Ovary (tissue), 9 donors: ENCODE measurements around the gene USP47. TPM values are rescaled to one million over a fixed set of nuclear protein-coding genes. Genes with fewer than 3 reads are reported as not detected.

Source experiments
- DNase-seq, 5 donors: peaks; one replicate each; pipeline ENCODE4 v3.0.0-alpha.2; 2019 to 2020
- H3K27ac ChIP-seq, 2 donors: fragments of 200-600 bp; one replicate each; pipeline versions ENCODE4 v1.5.1 to v1.8.0; 2019 to 2022
- H3K27me3 ChIP-seq: fragments of 200-600 bp; one replicate; pipeline ENCODE4 v1.8.0; 2022
- H3K36me3 ChIP-seq: fragments of 200-600 bp; sonication (generic); one replicate; pipeline ENCODE4 v1.5.1; 2019
- H3K4me1 ChIP-seq: one replicate; pipeline ENCODE4 v1.8.1; 2013; ENCODE audit warnings: mild to moderate bottlenecking, moderate library complexity; ENCODE audit not compliant: insufficient read depth
- H3K4me3 ChIP-seq: fragments of 200-600 bp; sonication (generic); one replicate; pipeline ENCODE4 v1.5.1; 2017
- H3K9me3 ChIP-seq, 2 donors: fragments of 200-600 bp in 1 of 2; sonication (generic) in 1 of 2; one replicate each; pipeline versions ENCODE4 v1.5.1 to v1.8.1; 2013 to 2019; ENCODE audit warnings: mild to moderate bottlenecking in 1 of 2, moderate library complexity in 1 of 2
- CTCF ChIP-seq, 3 donors: fragments of 450-650 bp in 2 of 3; fragments of 200-600 bp in 1 of 3; IDR thresholded peaks; one replicate each; pipeline versions ENCODE4 v1.5.1 to v1.8.0; 2016 to 2022; ENCODE audit warnings: antibody characterized with exemption in 3 of 3, mild to moderate bottlenecking in 1 of 3
- EP300 ChIP-seq: sonication (generic); formaldehyde crosslinking; IDR thresholded peaks from one replicate; pipeline ENCODE4 v1.6.1; 2017; ENCODE audit warnings: antibody characterized with exemption
- POLR2A ChIP-seq: fragments of 450-650 bp; IDR thresholded peaks from one replicate; pipeline ENCODE4 v1.6.1; 2017; ENCODE audit warnings: antibody characterized with exemption, mild to moderate bottlenecking, moderate library complexity
- WGBS, 3 donors: extraction: QIAGEN DNeasy Blood & Tissue Kit in 1 of 3; methylation state at CpG; one replicate each; pipeline versions ENCODE4 v1.1.5 to v1.1.7; 2013 to 2017; 5-methylcytosine and 5-hydroxymethylcytosine counted together
- intact Hi-C, 4 donors: fragments of 100-400 bp; cut with DNase I; formaldehyde crosslinking; loops; one replicate each; pipeline versions ENCODE4 v1.11.0 to v1.15.1; 2022 to 2023
- polyA plus RNA-seq, 2 donors: library from polyadenylated mRNA; stranded (reverse); fragments of 200-250 nt in 1 of 2; fragments of 350-450 nt in 1 of 2; fragmentation: Illumina TruSeq in 1 of 2; extraction: RNeasy Lipid Tissue Mini Kit (QIAGEN cat#74804) in 1 of 2; gene quantifications; one replicate each; pipeline ENCODE4 v1.2.3, GENCODE V29; 2013 to 2014
- total RNA-seq, 7 donors: library from RNA; depleted of rRNA in 2 of 7; stranded (reverse); fragments of >200 nt in 2 of 7; fragmentation: NEBNext Ultra II Directional in 3 of 7; extraction: Animal tissue kit (Norgen Biotek cat#: 25700) in 3 of 7; gene quantifications; one replicate each; pipeline versions ENCODE4 v1.1.0 to v1.2.4, GENCODE V29; 2016 to 2023
- donor health status: DM: no; HTN: no; CAD: no; lungs with moderate emphysema.
- donor health status: DM: no; HTN: no; CAD: no.
- donor health status: Bipolar disorder and iron deficiency.
- donor health status: DM: yes; HTN: yes; CAD: no.
- donor health status: DM: no; HTN: no; CAD: no.
- donor health status: DM: yes; HTN: yes; CAD: no.

Gene USP47
- total and polyA plus RNA-seq, 9 donors: 26.5 to 70.5 (median 51.2) TPM

DNA sequence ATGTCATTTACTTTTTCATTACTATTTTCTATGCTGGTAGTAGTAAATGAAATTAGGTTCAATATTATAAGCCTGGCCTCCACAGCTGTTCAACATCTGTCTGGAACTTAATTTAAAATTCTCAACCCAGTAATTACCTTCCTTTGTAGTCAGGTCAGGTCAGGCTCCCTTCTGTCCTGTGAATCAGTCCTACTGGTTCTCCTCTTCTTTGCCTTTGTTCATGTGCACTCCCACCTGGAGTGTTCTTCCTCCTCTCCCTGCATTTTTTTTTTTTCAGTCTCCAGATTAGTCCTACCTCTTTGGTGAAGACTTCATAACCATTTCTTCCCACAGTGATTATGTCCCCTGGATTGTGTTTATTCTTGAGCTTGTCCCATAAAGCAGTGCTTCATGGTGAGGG lies 98.8 kb downstream of the USP47 start:
- Histone ChIP-seq H3K27me3 (no peaks in the 10 kb centered on the region), H3K36me3 (no peaks in the 10 kb centered on the region), H3K4me1 (no peaks in the 10 kb centered on the region), H3K9me3 (no peaks in the 10 kb centered on the region), H3K27ac (no peak overlapping the region), H3K4me3 (no peak overlapping the region)
- intact Hi-C loops: loop anchor here in 2 of 4 donors (10.0 kb wide), 1 partner anchor 334 kb away; no protein-coding TSS in a partner anchor
- no peak for TF ChIP-seq CTCF (IDR thresholded peaks at IDR 0.05)
- no peak for TF ChIP-seq EP300
- TF ChIP-seq POLR2A: no peak
- no peak for DNase-seq

GRCh38 chr11:11942668-11943067 lies 100.9 kb downstream of the USP47 start:
- intact Hi-C loops: loop anchor here in 2 of 4 donors (10.0 kb wide), 1 partner anchor 332 kb away; no protein-coding TSS in a partner anchor
- H3K27me3 ChIP-seq: no peaks in the 10 kb centered on the region
- WGBS, 3 donors: 82 to 90% (median 89%) methylated on average over 3 of the region's 3 CpGs
- no peaks in the 10 kb centered on the region for H3K4me1 ChIP-seq
- no peaks in the 10 kb centered on the region for H3K36me3 ChIP-seq
- no peak overlapping the region for H3K4me3 ChIP-seq
- H3K9me3 ChIP-seq: no peaks in the 10 kb centered on the region
- H3K27ac ChIP-seq: no peak overlapping the region
- TF ChIP-seq POLR2A (no peak), CTCF (IDR thresholded peaks at IDR 0.05) (no peak), EP300 (no peak)
- no peak for DNase-seq

GRCh38 chr11:11944444-11944843 lies 102.7 kb downstream of the USP47 start:
- H3K9me3 ChIP-seq: no peaks in the 10 kb centered on the region
- no peaks in the 10 kb centered on the region for H3K27me3 ChIP-seq
- DNase-seq: no peak
- H3K4me3 ChIP-seq: no peak overlapping the region
- 92 to 96% (median 94%) methylated on average over 5 of the region's 5 CpGs for WGBS, 3 donors
- H3K27ac ChIP-seq: no peak overlapping the region
- TF ChIP-seq CTCF (IDR thresholded peaks at IDR 0.05) (no peak), POLR2A (no peak), EP300 (no peak)
- H3K4me1 ChIP-seq: no peaks in the 10 kb centered on the region
- intact Hi-C loops: loop anchor here in 2 of 4 donors (10.0 kb wide), 1 partner anchor 330 kb away; no protein-coding TSS in a partner anchor
- no peaks in the 10 kb centered on the region for H3K36me3 ChIP-seq

DNA sequence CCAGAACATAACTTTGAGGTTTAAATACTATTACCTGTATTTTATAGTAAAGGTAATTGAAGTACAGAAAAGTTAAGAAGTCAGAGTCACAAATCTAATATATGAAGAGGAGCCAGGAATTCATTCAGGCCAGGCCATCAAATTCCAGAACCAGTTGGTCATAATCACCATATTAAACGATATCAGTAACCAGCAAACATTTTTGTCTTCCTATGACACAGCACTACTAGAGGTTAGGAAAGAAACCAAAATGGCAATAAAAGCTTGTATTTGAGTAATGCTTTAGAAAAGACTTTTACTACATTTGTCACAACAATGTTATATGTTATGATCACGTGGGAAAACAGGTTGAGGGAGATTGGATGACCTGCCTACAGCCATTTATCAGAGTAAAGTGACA lies 104.4 kb downstream of the USP47 start:
- TF ChIP-seq EP300 (no peak), POLR2A (no peak)
- Histone ChIP-seq H3K9me3 (no peaks in the 10 kb centered on the region), H3K27ac (no peak overlapping the region), H3K27me3 (no peaks in the 10 kb centered on the region), H3K36me3 (no peaks in the 10 kb centered on the region), H3K4me1 (no peaks in the 10 kb centered on the region), H3K4me3 (no peak overlapping the region)
- intact Hi-C loops: loop anchor here in 2 of 4 donors (10.0 kb wide), 1 partner anchor 329 kb away; no protein-coding TSS in a partner anchor
- WGBS, 3 donors: 76 to 89% (median 81%) methylated on average over 2 of the region's 2 CpGs
- DNase-seq: no peak

- TF ChIP-seq EP300 (no peak), CTCF (IDR thresholded peaks at IDR 0.05) (no peak), POLR2A (no peak)
- H3K27me3 ChIP-seq: no peaks in the 10 kb centered on the region
- no peak for DNase-seq
- H3K27ac ChIP-seq: no peak overlapping the region
- H3K9me3 ChIP-seq: no peaks in the 10 kb centered on the region
- WGBS, 3 donors: 88 to 90% (median 90%) methylated on average over 2 of the region's 2 CpGs
- H3K4me1 ChIP-seq: no peaks in the 10 kb centered on the region
- no peak overlapping the region for H3K4me3 ChIP-seq
- H3K36me3 ChIP-seq: no peaks in the 10 kb centered on the region
- intact Hi-C loops: loop anchor here in 2 of 4 donors (10.0 kb wide), 1 partner anchor 328 kb away; no protein-coding TSS in a partner anchor
Measured at GRCh38 chr11:11946878-11947277, 105.1 kb downstream of the USP47 start.
